HepG2 (cell line): ENCODE measurements around the gene MED13L. TPM values are rescaled to one million over a fixed set of nuclear protein-coding genes. Genes with fewer than 3 reads are reported as not detected.
A peak's percentile ranks its signal among the peaks of the same experiment; 100 is the strongest.

ENCODE experiments used
- BRD4 ChIP-seq: sonication (generic); formaldehyde crosslinking; IDR thresholded peaks from 2 replicates; pipeline ENCODE4 v1.4.0; 2020; ENCODE audit warnings: missing genetic modification reagents
- CEBPG ChIP-seq: IDR thresholded peaks from 2 replicates; pipeline ENCODE4 v1.6.1; 2016
- CENPX ChIP-seq: sonication (generic); formaldehyde crosslinking; IDR thresholded peaks from 2 replicates; pipeline ENCODE4 v1.9.0; 2021; ENCODE audit warnings: mild to moderate bottlenecking, missing genetic modification reagents, moderate library complexity
- CSRNP1 ChIP-seq: sonication (generic); formaldehyde crosslinking; IDR thresholded peaks from 2 replicates; pipeline ENCODE4 v1.8.1; 2023; ENCODE audit warnings: mild to moderate bottlenecking, missing genetic modification reagents
- HMG20A ChIP-seq: IDR thresholded peaks from 2 replicates; pipeline ENCODE4 v1.6.1; 2016; ENCODE audit warnings: borderline replicate concordance
- HNF4G ChIP-seq, 2 experiments: sonication (generic) in 1 of 2; formaldehyde crosslinking in 1 of 2; IDR thresholded peaks; 2 replicates each; pipeline versions ENCODE4 v1.4.0 to v1.6.1; 2011 to 2020; ENCODE audit warnings: borderline replicate concordance in 2 of 2, low read depth in 2 of 2, mild to moderate bottlenecking in 2 of 2, low read length in 1 of 2, missing genetic modification reagents in 1 of 2, moderate library complexity in 1 of 2
- PATZ1 ChIP-seq: sonication (generic); formaldehyde crosslinking; IDR thresholded peaks from 2 replicates; pipeline ENCODE4 v1.4.0; 2020; ENCODE audit warnings: missing genetic modification reagents
- RNF219 ChIP-seq: sonication (generic); formaldehyde crosslinking; IDR thresholded peaks from 2 replicates; pipeline ENCODE4 v1.5.0; 2020; ENCODE audit warnings: mild to moderate bottlenecking, missing genetic modification reagents
- SALL2 ChIP-seq: sonication (generic); formaldehyde crosslinking; IDR thresholded peaks from 2 replicates; pipeline ENCODE4 v1.8.1; 2023; ENCODE audit warnings: mild to moderate bottlenecking, missing genetic modification reagents, inconsistent platforms
- SCMH1 ChIP-seq: sonication (generic); formaldehyde crosslinking; IDR thresholded peaks from 2 replicates; pipeline ENCODE4 v1.9.0; 2021; ENCODE audit warnings: missing genetic modification reagents, mild to moderate bottlenecking, borderline replicate concordance
- SOX6 ChIP-seq, 2 experiments: fragments of 450-650 bp in 1 of 2; sonication (generic) in 1 of 2; formaldehyde crosslinking in 1 of 2; IDR thresholded peaks; 2 replicates each; pipeline versions ENCODE4 v1.4.0 to v1.6.1; 2017 to 2020; ENCODE audit warnings: antibody characterized with exemption in 1 of 2, mild to moderate bottlenecking in 1 of 2, missing genetic modification reagents in 1 of 2
- TIGD3 ChIP-seq: sonication (generic); formaldehyde crosslinking; IDR thresholded peaks from 2 replicates; pipeline ENCODE4 v1.5.1; 2020; ENCODE audit warnings: mild to moderate bottlenecking, missing genetic modification reagents, borderline replicate concordance
- U2AF2 ChIP-seq: fragments of 200-400 bp; formaldehyde crosslinking; IDR thresholded peaks from 2 replicates; pipeline ENCODE4 v1.6.1; 2017; ENCODE audit warnings: low read depth, mild to moderate bottlenecking, low read length
- ZBTB38 ChIP-seq: sonication (generic); formaldehyde crosslinking; IDR thresholded peaks from 2 replicates; pipeline ENCODE4 v1.5.1; 2020; ENCODE audit warnings: mild to moderate bottlenecking, missing genetic modification reagents
- ZNF180 ChIP-seq: sonication (generic); formaldehyde crosslinking; IDR thresholded peaks from 2 replicates; pipeline ENCODE4 v1.4.0; 2020; ENCODE audit warnings: low read depth, missing genetic modification reagents, borderline replicate concordance
- ZNF317 ChIP-seq: sonication (generic); formaldehyde crosslinking; IDR thresholded peaks from 2 replicates; pipeline ENCODE4 v1.5.0; 2020; ENCODE audit warnings: mild to moderate bottlenecking, missing genetic modification reagents
- ZNF431 ChIP-seq: sonication (generic); formaldehyde crosslinking; IDR thresholded peaks from 2 replicates; pipeline ENCODE4 v1.9.0; 2022; ENCODE audit warnings: missing genetic modification reagents, low read depth, mild to moderate bottlenecking, borderline replicate concordance
- ZNF746 ChIP-seq: sonication (generic); formaldehyde crosslinking; IDR thresholded peaks from 2 replicates; pipeline ENCODE4 v1.8.0; 2022; ENCODE audit warnings: mild to moderate bottlenecking, missing genetic modification reagents
- polyA plus RNA-seq, 8 experiments: library from polyadenylated mRNA; depleted of rRNA in 3 of 8; stranded (reverse) in 7 of 8; unstranded in 1 of 8; fragments of >200 nt; fragmentation: Illumina TruSeq in 4 of 8; extraction: Trizol in 4 of 8; gene quantifications; 2 replicates each; pipeline versions ENCODE4 v1.2.1 to v1.2.3, GENCODE V29; 2011 to 2016; ENCODE audit warnings: low read depth in 4 of 8, missing spikeins in 1 of 8, mixed read lengths in 1 of 8; ENCODE audit not compliant: insufficient read depth in 1 of 8
- total RNA-seq, 5 experiments: library from RNA; depleted of rRNA; stranded (reverse); fragments of >200 nt; fragmentation: Illumina TruSeq; extraction: Trizol; gene quantifications; 2 replicates each; pipeline ENCODE4 v1.2.3, GENCODE V29; 2016; ENCODE audit warnings: low read depth in 1 of 5
- TF ChIP-seq, protein P1 (sequence below): sonication (generic); formaldehyde crosslinking; conservative IDR thresholded peaks from 2 replicates; pipeline ENCODE4 v1.4.0; 2020; ENCODE audit warnings: missing genetic modification reagents

MED13L gene
- total and polyA plus RNA-seq, 2 of the 13 experiments (the other 11 are each of a cell fraction or from before 2014, with no cell fraction given), result 24.8 to 38.9 TPM

DNA sequence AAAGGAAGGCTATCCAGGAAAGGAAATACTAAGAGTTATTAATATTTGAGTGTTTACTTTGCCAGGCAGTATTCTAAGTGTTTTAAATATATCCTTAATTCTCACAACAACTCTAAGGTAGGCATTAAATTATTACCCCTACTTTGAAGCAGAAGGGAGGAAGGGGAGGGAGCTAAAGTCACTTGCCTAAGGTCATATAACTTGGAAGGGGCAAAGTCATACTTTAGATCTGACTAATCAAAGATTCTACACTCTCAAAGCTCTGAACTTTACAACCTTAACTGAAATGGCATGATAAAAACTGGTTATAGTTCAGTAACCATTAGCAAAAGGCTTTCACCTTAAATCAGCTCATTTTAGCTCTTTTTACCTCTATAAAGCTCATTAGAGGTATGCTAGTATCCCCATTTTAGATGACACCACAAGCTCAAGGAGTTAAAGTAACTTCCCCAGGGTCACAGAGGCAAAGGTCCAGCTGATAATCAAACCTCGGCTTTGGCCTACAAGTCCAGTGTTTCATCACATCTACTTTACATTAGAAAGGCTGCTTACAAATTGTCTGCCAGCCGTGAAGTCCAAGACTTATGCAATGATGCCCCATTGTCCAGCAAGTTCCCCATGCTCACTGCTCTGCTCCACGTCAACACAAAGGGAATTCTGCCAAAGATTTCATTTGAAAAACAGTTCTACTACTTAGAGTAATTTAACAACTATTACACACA, 223.9 kb downstream of the MED13L start (continued):
- TF ChIP-seq, protein P1, sequence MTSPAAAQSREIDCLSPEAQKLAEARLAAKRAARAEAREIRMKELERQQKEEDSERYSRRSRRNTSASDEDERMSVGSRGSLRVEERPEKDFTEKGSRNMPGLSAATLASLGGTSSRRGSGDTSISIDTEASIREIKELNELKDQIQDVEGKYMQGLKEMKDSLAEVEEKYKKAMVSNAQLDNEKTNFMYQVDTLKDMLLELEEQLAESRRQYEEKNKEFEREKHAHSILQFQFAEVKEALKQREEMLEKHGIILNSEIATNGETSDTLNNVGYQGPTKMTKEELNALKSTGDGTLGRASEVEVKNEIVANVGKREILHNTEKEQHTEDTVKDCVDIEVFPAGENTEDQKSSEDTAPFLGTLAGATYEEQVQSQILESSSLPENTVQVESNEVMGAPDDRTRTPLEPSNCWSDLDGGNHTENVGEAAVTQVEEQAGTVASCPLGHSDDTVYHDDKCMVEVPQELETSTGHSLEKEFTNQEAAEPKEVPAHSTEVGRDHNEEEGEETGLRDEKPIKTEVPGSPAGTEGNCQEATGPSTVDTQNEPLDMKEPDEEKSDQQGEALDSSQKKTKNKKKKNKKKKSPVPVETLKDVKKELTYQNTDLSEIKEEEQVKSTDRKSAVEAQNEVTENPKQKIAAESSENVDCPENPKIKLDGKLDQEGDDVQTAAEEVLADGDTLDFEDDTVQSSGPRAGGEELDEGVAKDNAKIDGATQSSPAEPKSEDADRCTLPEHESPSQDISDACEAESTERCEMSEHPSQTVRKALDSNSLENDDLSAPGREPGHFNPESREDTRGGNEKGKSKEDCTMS (CRISPR knock-in tag), result no peak
- TF ChIP-seq RNF219 (CRISPR knock-in tag) (no peak), ZNF746 (CRISPR knock-in tag) (no peak), CSRNP1 (CRISPR knock-in tag) (no peak), ZBTB38 (CRISPR knock-in tag) (no peak), BRD4 (no peak), ZNF180 (no peak), CENPX (CRISPR knock-in tag) (no peak), SCMH1 (CRISPR knock-in tag) (no peak), U2AF2 (no peak), TIGD3 (CRISPR knock-in tag) (no peak), ZNF431 (CRISPR knock-in tag) (no peak), HMG20A (CRISPR knock-in tag) (no peak), PATZ1 (CRISPR knock-in tag) (no peak), SALL2 (CRISPR knock-in tag) (no peak), CEBPG (CRISPR knock-in tag) (peak; percentile 81), HNF4G (IDR thresholded peaks at IDR 0.05; ENCODE audit: borderline replicate concordance, low read depth, low read length) (peak; percentile 38; the same call in 1 of the 2 replicates), HNF4G (CRISPR knock-in tag; IDR thresholded peaks at IDR 0.05; ENCODE audit: borderline replicate concordance, low read depth) (no peak), SOX6 (IDR thresholded peaks at IDR 0.05) (no peak), SOX6 (CRISPR knock-in tag; IDR thresholded peaks at IDR 0.05) (peak; percentile 96), ZNF317 (CRISPR knock-in tag) (0 out of 2 replicates have a peak, but pooled peaks have one; percentile 47)
